ENCODE results near the gene SRL. TPM values are rescaled to one million over a fixed set of nuclear protein-coding genes. Genes with fewer than 3 reads are reported as not detected.

SRL gene
- polyA plus RNA-seq, 1 of the 3 experiments (the other 2 are of a cell fraction): not detected

GRCh38 chr16:4194661-4195060 is 47.2 kb downstream of the SRL start:
- no peaks in the 10 kb centered on the region for H3K36me3 ChIP-seq (replicated peaks in 1 of 2; ENCODE audit: control insufficient read depth in 1 of 2, insufficient read depth in 2 of 2, low read length in 1 of 2)
- no peak overlapping the region for H2AFZ ChIP-seq (ENCODE audit: low read depth)
- no peaks in the 10 kb centered on the region for H3K27me3 ChIP-seq (ENCODE audit: insufficient read depth)
- no peak overlapping the region for H3K27ac ChIP-seq (ENCODE audit: low read depth in 2 of 2, low read length in 1 of 2)
- no peaks in the 10 kb centered on the region for H4K20me1 ChIP-seq (ENCODE audit: insufficient read depth)
- H3K79me2 ChIP-seq (ENCODE audit: insufficient read depth): no peaks in the 10 kb centered on the region
- no peak for DNase-seq
- POLR2A ChIA-PET: no interaction called here
- H3K4me2 ChIP-seq: no peak overlapping the region
- H3F3A ChIP-seq (replicated peaks; ENCODE audit: insufficient read depth): no peaks in the 10 kb centered on the region
- no peaks in the 10 kb centered on the region for H3K4me1 ChIP-seq (ENCODE audit: control insufficient read depth in 1 of 2, insufficient read depth in 2 of 2, low read depth in 1 of 2, low read length in 1 of 2)
- H3K9me2 ChIP-seq: no peaks in the 10 kb centered on the region
- TF ChIP-seq TCF12 (IDR thresholded peaks at IDR 0.05) (no peak), IRF3 (IDR thresholded peaks at IDR 0.05; ENCODE audit: low read depth, low read length) (no peak), MXI1 (IDR thresholded peaks at IDR 0.05; ENCODE audit: low read depth, low read length) (no peak)
- CTCF ChIA-PET: interaction anchor here (1.4 to 1.9 kb wide), 3 partner anchors 59 to 106 kb away, joined by 3 to 8 read pairs (median 4); no protein-coding TSS in a partner anchor
- H3K4me3 ChIP-seq (ENCODE audit: low read depth in 2 of 2, low read length in 1 of 2): no peak overlapping the region
- no peaks in the 10 kb centered on the region for H3K9me3 ChIP-seq
- 81% methylated on average over 4 of the region's 4 CpGs for WGBS (ENCODE audit: low lambda C conversion rate)
- no peak overlapping the region for H3K9ac ChIP-seq

GRCh38 chr16:4193920-4194319 is 48.0 kb downstream of the SRL start:
- no peak overlapping the region for H3K4me3 ChIP-seq (ENCODE audit: low read depth in 2 of 2, low read length in 1 of 2)
- 74% methylated on average over 1 of the region's 1 CpG for WGBS (ENCODE audit: low lambda C conversion rate)
- no peaks in the 10 kb centered on the region for H3K9me2 ChIP-seq
- TF ChIP-seq MXI1 (IDR thresholded peaks at IDR 0.05; ENCODE audit: low read depth, low read length): no peak
- no peak for TF ChIP-seq IRF3 (IDR thresholded peaks at IDR 0.05; ENCODE audit: low read depth, low read length)
- no peaks in the 10 kb centered on the region for H3K36me3 ChIP-seq (replicated peaks in 1 of 2; ENCODE audit: control insufficient read depth in 1 of 2, insufficient read depth in 2 of 2, low read length in 1 of 2)
- H3K27ac ChIP-seq (ENCODE audit: low read depth in 2 of 2, low read length in 1 of 2): no peak overlapping the region
- H3K79me2 ChIP-seq (ENCODE audit: insufficient read depth): no peaks in the 10 kb centered on the region
- POLR2A ChIA-PET: no interaction called here
- no peaks in the 10 kb centered on the region for H4K20me1 ChIP-seq (ENCODE audit: insufficient read depth)
- H3F3A ChIP-seq (replicated peaks; ENCODE audit: insufficient read depth): no peaks in the 10 kb centered on the region
- no peak overlapping the region for H3K4me2 ChIP-seq
- H3K9me3 ChIP-seq: no peaks in the 10 kb centered on the region
- no peak for DNase-seq
- CTCF ChIA-PET: interaction anchor here (1.9 kb wide), 1 partner anchor 60 kb away, joined by 4 read pairs; no protein-coding TSS in a partner anchor
- no peaks in the 10 kb centered on the region for H3K27me3 ChIP-seq (ENCODE audit: insufficient read depth)
- H3K4me1 ChIP-seq (ENCODE audit: control insufficient read depth in 1 of 2, insufficient read depth in 2 of 2, low read depth in 1 of 2, low read length in 1 of 2): no peaks in the 10 kb centered on the region
- H3K9ac ChIP-seq: no peak overlapping the region
- H2AFZ ChIP-seq (ENCODE audit: low read depth): no peak overlapping the region

- Histone ChIP-seq H3F3A (replicated peaks; ENCODE audit: insufficient read depth) (no peaks in the 10 kb centered on the region), H2AFZ (ENCODE audit: low read depth) (no peak overlapping the region), H3K4me1 (ENCODE audit: control insufficient read depth in 1 of 2, insufficient read depth in 2 of 2, low read depth in 1 of 2, low read length in 1 of 2) (no peaks in the 10 kb centered on the region), H3K4me3 (ENCODE audit: low read depth in 2 of 2, low read length in 1 of 2) (no peak overlapping the region), H3K79me2 (ENCODE audit: insufficient read depth) (no peaks in the 10 kb centered on the region), H3K9ac (no peak overlapping the region), H3K36me3 (replicated peaks in 1 of 2; ENCODE audit: control insufficient read depth in 1 of 2, insufficient read depth in 2 of 2, low read length in 1 of 2) (no peaks in the 10 kb centered on the region), H4K20me1 (ENCODE audit: insufficient read depth) (no peaks in the 10 kb centered on the region), H3K4me2 (no peak overlapping the region), H3K27me3 (ENCODE audit: insufficient read depth) (no peaks in the 10 kb centered on the region), H3K27ac (ENCODE audit: low read depth in 2 of 2, low read length in 1 of 2) (no peak overlapping the region), H3K9me3 (no peaks in the 10 kb centered on the region), H3K9me2 (no peaks in the 10 kb centered on the region)
- no peak for TF ChIP-seq MXI1 (IDR thresholded peaks at IDR 0.05; ENCODE audit: low read depth, low read length)
- no peak for TF ChIP-seq EZH2phosphoT487 (IDR thresholded peaks at IDR 0.05; ENCODE audit: borderline replicate concordance, low read depth)
- no peak for DNase-seq
- POLR2A ChIA-PET: no interaction called here
- 95% methylated on average over 13 of the region's 14 CpGs for WGBS (ENCODE audit: low lambda C conversion rate)
- CTCF ChIA-PET: interaction anchor here (0.9 to 1.5 kb wide), 4 partner anchors 8 to 209 kb away, joined by 3 to 5 read pairs (median 4); no protein-coding TSS in a partner anchor
Observed at GRCh38 chr16:4192206-4192605, 49.7 kb downstream of the SRL start.
